Type B pancreatic cell (in vitro differentiated cells): ENCODE results near the gene INPP5A. TPM values are rescaled to one million over a fixed set of nuclear protein-coding genes. Genes with fewer than 3 reads are reported as not detected.
A peak's percentile ranks its signal among the peaks of the same experiment; 100 is the strongest.

ENCODE experiments used
- DNase-seq: peaks from one replicate; pipeline ENCODE4 v3.0.0; 2021; ENCODE audit warnings: mixed read lengths; ENCODE audit not compliant: unreplicated experiment; ENCODE audit errors: extremely low spot score
- H3K27ac Mint-ChIP-seq: 2 replicates; pipeline ENCODE4 v1.8.0; 2021; ENCODE audit warnings: mild to moderate bottlenecking, mixed read lengths
- H3K27me3 Mint-ChIP-seq: 2 replicates; pipeline ENCODE4 v1.8.0; 2021; ENCODE audit warnings: mixed read lengths
- H3K36me3 Mint-ChIP-seq: 2 replicates; pipeline ENCODE4 v1.8.0; 2021; ENCODE audit warnings: mixed read lengths
- H3K4me1 Mint-ChIP-seq: one replicate; pipeline ENCODE4 v1.8.0; 2021; ENCODE audit warnings: mixed read lengths; ENCODE audit not compliant: unreplicated experiment
- H3K4me3 Mint-ChIP-seq: 2 replicates; pipeline ENCODE4 v1.8.0; 2021; ENCODE audit warnings: mild to moderate bottlenecking, mixed read lengths
- H3K9me3 Mint-ChIP-seq: 2 replicates; pipeline ENCODE4 v1.8.0; 2021; ENCODE audit warnings: mixed read lengths
- CTCF ChIP-seq: fragments of 200-600 bp; sonication (generic); conservative IDR thresholded peaks from 2 replicates; pipeline ENCODE4 v1.5.0; 2021; ENCODE audit warnings: antibody characterized with exemption, mild to moderate bottlenecking
- total RNA-seq: library from RNA; stranded (reverse); gene quantifications from 2 replicates; pipeline ENCODE4 v1.2.1, GENCODE V29; 2021; ENCODE audit warnings: low replicate concordance

Gene INPP5A
- total RNA-seq, 1 donor from 2014 or later = 26.6 TPM

- no peak overlapping the region for H3K27ac Mint-ChIP-seq
- no peak for DNase-seq
- no peaks in the 10 kb centered on the region for H3K36me3 Mint-ChIP-seq
- no peak overlapping the region for H3K4me3 Mint-ChIP-seq
- peaks cover 11% of the 10 kb centered on the region for H3K4me1 Mint-ChIP-seq
- no peak for TF ChIP-seq CTCF
- peaks cover 20% of the 10 kb centered on the region for H3K27me3 Mint-ChIP-seq
- H3K9me3 Mint-ChIP-seq = no peaks in the 10 kb centered on the region
Measured at GRCh38 chr10:132746386-132746785, 208.8 kb downstream of the INPP5A start.

GRCh38 chr10:132746801-132747625 lies 209.4 kb downstream of the INPP5A start:
- Mint-ChIP-seq H3K4me1 (peaks cover 11% of the 10 kb centered on the region), H3K36me3 (no peaks in the 10 kb centered on the region), H3K27ac (no peak overlapping the region), H3K9me3 (no peaks in the 10 kb centered on the region), H3K27me3 (peaks cover 16% of the 10 kb centered on the region), H3K4me3 (no peak overlapping the region)
- no peak for DNase-seq
- peak; percentile 29 for TF ChIP-seq CTCF

DNA sequence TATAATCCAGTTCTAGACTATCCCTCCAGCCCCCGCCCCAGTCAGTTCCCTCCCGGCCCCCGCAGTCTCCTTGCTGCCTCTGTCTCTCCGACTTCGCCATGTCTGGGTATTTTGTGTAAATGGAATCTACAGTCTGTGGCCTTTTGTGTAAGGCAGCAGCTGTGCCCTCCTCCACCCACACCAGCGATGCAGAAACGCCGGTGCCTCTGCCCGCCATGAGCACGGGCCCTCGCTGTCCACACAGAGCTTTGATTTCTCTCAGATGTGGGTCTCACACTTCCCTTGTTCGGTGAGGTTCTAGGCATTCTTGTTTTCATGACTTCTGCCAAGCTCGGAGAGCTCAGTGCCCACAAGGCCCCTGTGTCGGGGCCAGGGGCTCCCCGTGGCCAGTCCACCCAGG lies 210.5 kb downstream of the INPP5A start:
- H3K4me3 Mint-ChIP-seq = no peak overlapping the region
- peaks cover 12% of the 10 kb centered on the region for H3K27me3 Mint-ChIP-seq
- no peak for DNase-seq
- H3K36me3 Mint-ChIP-seq = no peaks in the 10 kb centered on the region
- no peaks in the 10 kb centered on the region for H3K9me3 Mint-ChIP-seq
- H3K4me1 Mint-ChIP-seq = peaks cover 5% of the 10 kb centered on the region
- no peak for TF ChIP-seq CTCF
- H3K27ac Mint-ChIP-seq = no peak overlapping the region

GRCh38 chr10:132748545-132749370 lies 211.2 kb downstream of the INPP5A start:
- Mint-ChIP-seq H3K27ac (no peak overlapping the region), H3K4me3 (no peak overlapping the region)

DNA sequence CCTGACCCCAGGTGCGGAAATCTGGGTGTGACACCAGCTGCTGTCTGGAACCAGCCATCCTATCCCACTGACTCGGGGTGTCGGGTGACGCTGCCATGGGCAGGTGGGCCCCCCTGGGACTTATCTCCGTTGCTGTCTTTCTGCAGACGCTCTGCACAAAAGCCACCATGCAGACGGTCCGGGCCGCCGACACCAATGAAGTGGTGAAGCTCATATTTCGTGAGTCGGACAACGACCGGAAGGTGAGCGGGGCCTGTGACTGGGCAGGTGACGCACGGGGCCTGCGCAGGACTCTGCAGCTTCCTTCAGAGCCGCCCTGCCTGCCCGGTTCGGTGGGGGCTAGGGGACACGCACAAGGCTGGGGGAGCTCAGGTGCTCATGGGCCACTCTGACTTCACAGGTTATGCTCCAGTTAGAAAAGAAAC lies 211.8 kb downstream of the INPP5A start:
- no peaks in the 10 kb centered on the region for H3K9me3 Mint-ChIP-seq

More at GRCh38 chr10:132748545-132749370, 211.2 kb downstream of the INPP5A start:
- Mint-ChIP-seq H3K4me1 (no peaks in the 10 kb centered on the region), H3K9me3 (no peaks in the 10 kb centered on the region), H3K36me3 (no peaks in the 10 kb centered on the region), H3K27me3 (peaks cover 8% of the 10 kb centered on the region)
- no peak for DNase-seq
- no peak for TF ChIP-seq CTCF

More for the DNA sequence above, 211.8 kb downstream of the INPP5A start:
- Mint-ChIP-seq H3K27me3 (peaks cover 8% of the 10 kb centered on the region), H3K36me3 (no peaks in the 10 kb centered on the region), H3K4me3 (no peak overlapping the region), H3K4me1 (no peaks in the 10 kb centered on the region), H3K27ac (no peak overlapping the region)
- no peak for DNase-seq
- TF ChIP-seq CTCF = no peak
